ENCODE measurements around the gene ZBTB7C.

Gene ZBTB7C

DNA sequence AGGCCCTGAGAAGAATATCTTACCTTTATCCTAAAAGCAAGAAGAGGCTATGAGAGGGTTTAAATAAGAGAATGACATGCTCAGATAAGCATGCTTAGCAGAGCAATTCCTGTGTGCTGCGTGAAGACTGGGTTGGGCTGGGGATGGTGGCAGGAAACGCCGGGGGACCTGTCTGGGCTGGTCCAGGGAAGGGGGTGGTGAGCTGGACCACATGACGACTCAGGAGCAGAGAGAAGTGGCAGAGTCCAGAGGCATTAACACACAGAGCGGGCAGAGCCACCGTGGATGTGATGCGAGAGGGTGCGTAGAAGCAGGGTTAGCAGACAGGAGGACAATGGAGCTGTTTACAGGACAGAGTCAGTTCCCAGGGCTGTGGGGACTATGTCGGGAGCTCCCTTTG lies 84.5 kb downstream of the ZBTB7C start:
- no peak for DNase-seq (ENCODE audit: low read depth, low spot score)
- H3K4me3 ChIP-seq (ENCODE audit: low read depth, low read length) = no peak overlapping the region
- in situ Hi-C loops (cut with HindIII; ENCODE audit: low sequenced_read_pairs) = no loop called here
- TF ChIP-seq, protein P1, sequence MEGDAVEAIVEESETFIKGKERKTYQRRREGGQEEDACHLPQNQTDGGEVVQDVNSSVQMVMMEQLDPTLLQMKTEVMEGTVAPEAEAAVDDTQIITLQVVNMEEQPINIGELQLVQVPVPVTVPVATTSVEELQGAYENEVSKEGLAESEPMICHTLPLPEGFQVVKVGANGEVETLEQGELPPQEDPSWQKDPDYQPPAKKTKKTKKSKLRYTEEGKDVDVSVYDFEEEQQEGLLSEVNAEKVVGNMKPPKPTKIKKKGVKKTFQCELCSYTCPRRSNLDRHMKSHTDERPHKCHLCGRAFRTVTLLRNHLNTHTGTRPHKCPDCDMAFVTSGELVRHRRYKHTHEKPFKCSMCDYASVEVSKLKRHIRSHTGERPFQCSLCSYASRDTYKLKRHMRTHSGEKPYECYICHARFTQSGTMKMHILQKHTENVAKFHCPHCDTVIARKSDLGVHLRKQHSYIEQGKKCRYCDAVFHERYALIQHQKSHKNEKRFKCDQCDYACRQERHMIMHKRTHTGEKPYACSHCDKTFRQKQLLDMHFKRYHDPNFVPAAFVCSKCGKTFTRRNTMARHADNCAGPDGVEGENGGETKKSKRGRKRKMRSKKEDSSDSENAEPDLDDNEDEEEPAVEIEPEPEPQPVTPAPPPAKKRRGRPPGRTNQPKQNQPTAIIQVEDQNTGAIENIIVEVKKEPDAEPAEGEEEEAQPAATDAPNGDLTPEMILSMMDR (IDR thresholded peaks at IDR 0.05; ENCODE audit: low read depth, low read length) = no peak

DNA sequence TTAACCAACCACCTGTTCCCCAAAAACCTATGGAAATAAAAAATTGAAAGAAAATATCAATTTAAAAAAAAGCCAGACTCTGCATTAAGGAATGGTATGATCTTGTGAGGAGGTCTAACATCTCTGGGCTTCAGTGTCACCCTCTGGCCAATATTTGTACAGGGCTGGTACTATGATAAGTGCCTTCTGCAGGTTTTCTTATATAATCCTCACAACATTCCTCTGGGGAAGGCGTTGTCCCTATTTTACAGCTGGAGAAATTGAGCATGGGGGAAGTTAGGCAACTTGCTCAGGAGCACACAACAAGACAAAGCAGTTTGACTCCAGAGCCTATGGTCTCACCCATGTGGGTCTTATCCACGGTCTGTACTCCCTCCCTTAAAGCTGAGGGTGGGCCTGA lies 86.0 kb downstream of the ZBTB7C start:
- no peak for DNase-seq (ENCODE audit: low read depth, low spot score)
- TF ChIP-seq, protein P1 (IDR thresholded peaks at IDR 0.05; ENCODE audit: low read depth, low read length) = no peak
- in situ Hi-C loops (cut with HindIII; ENCODE audit: low sequenced_read_pairs) = no loop called here
- no peak overlapping the region for H3K4me3 ChIP-seq (ENCODE audit: low read depth, low read length)

DNA sequence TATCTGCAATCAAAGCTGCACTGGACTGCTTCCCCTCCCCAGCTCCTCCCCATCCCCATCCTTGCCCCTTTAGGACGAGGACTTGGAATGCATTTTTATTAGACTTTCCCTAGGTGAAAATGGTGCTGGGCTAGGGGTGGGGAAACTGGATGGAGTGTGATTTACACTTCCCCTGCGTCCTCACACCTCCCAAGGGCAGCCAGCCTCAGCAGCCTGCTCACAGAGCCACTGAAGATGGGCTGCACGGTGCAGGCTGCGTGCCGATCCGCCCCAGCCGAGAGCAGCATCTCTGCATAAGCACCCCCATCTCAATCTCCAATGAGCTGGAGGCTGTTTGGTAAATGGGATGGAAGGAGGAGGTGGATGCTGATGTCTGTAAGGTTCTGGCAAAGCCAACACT lies 87.6 kb downstream of the ZBTB7C start:
- no peak overlapping the region for H3K4me3 ChIP-seq (ENCODE audit: low read depth, low read length)
- TF ChIP-seq, protein P1 (IDR thresholded peaks at IDR 0.05; ENCODE audit: low read depth, low read length) = no peak
- DNase-seq (ENCODE audit: low read depth, low spot score) = no peak
- in situ Hi-C loops (cut with HindIII; ENCODE audit: low sequenced_read_pairs) = no loop called here

- in situ Hi-C loops (cut with HindIII; ENCODE audit: low sequenced_read_pairs) = no loop called here
- TF ChIP-seq, protein P1 (IDR thresholded peaks at IDR 0.05; ENCODE audit: low read depth, low read length) = no peak
- no peak overlapping the region for H3K4me3 ChIP-seq (ENCODE audit: low read depth, low read length)
- DNase-seq (ENCODE audit: low read depth, low spot score) = no peak
These were observed 88.1 kb downstream of the ZBTB7C start for GRCh38 chr18:48321121-48321520.

- in situ Hi-C loops (cut with HindIII; ENCODE audit: low sequenced_read_pairs) = no loop called here
- TF ChIP-seq, protein P1 (IDR thresholded peaks at IDR 0.05; ENCODE audit: low read depth, low read length) = no peak
- no peak for DNase-seq (ENCODE audit: low read depth, low spot score)
These were observed 88.6 kb downstream of the ZBTB7C start for GRCh38 chr18:48320639-48320945.

GRCh38 chr18:48319801-48320638 lies 89.2 kb downstream of the ZBTB7C start:
- H3K4me3 ChIP-seq (ENCODE audit: low read depth, low read length) = no peak overlapping the region
- DNase-seq (ENCODE audit: low read depth, low spot score) = no peak
- TF ChIP-seq, protein P1 (IDR thresholded peaks at IDR 0.05; ENCODE audit: low read depth, low read length) = no peak
- in situ Hi-C loops (cut with HindIII; ENCODE audit: low sequenced_read_pairs) = no loop called here

More at GRCh38 chr18:48320639-48320945, 88.6 kb downstream of the ZBTB7C start:
- H3K4me3 ChIP-seq (ENCODE audit: low read depth, low read length) = no peak overlapping the region
